ENCODE results near the gene STAMBPL1. TPM values are rescaled to one million over a fixed set of nuclear protein-coding genes. Genes with fewer than 3 reads are reported as not detected.
A peak's percentile ranks its signal among the peaks of the same experiment; 100 is the strongest.

Gene STAMBPL1
- total RNA-seq, 1 donor from 2014 or later: 2.4 TPM

GRCh38 chr10:88936656-88937055 lies 56.6 kb downstream of the STAMBPL1 start:
- ATAC-seq: no peak
- no peak for DNase-seq
- intact Hi-C loops (cut with micrococcal nuclease): loop anchor here (5.0 kb wide), 1 partner anchor 276 kb away; no protein-coding TSS in a partner anchor

GRCh38 chr10:88938039-88938438 lies 58.0 kb downstream of the STAMBPL1 start:
- ATAC-seq (no peak), DNase-seq (no peak)
- intact Hi-C loops (cut with micrococcal nuclease): loop anchor here (5.0 kb wide), 1 partner anchor 274 kb away; no protein-coding TSS in a partner anchor

- DNase-seq (no peak), ATAC-seq (no peak)
- intact Hi-C loops (cut with micrococcal nuclease): loop anchor here (5.0 kb wide), 1 partner anchor 273 kb away; no protein-coding TSS in a partner anchor
These were observed 58.9 kb downstream of the STAMBPL1 start for GRCh38 chr10:88938938-88939337.

- intact Hi-C loops (cut with micrococcal nuclease): no loop called here
- ATAC-seq (no peak), DNase-seq (no peak)
These were observed 61.0 kb downstream of the STAMBPL1 start for GRCh38 chr10:88941026-88941425.

- DNase-seq (no peak), ATAC-seq (no peak)
- intact Hi-C loops (cut with micrococcal nuclease): no loop called here
These were observed 63.7 kb downstream of the STAMBPL1 start for GRCh38 chr10:88943778-88944177.

GRCh38 chr10:88944813-88945212 lies 64.8 kb downstream of the STAMBPL1 start:
- intact Hi-C loops (cut with micrococcal nuclease): no loop called here
- DNase-seq (no peak), ATAC-seq (no peak)

GRCh38 chr10:88946200-88946599 lies 66.2 kb downstream of the STAMBPL1 start:
- ATAC-seq (no peak), DNase-seq (no peak)
- intact Hi-C loops (cut with micrococcal nuclease): no loop called here

- DNase-seq: no peak
- intact Hi-C loops (cut with micrococcal nuclease): no loop called here
- no peak for ATAC-seq
These were observed 67.0 kb downstream of the STAMBPL1 start for GRCh38 chr10:88946965-88947590.

- intact Hi-C loops (cut with micrococcal nuclease): no loop called here
These were observed 69.0 kb downstream of the STAMBPL1 start for GRCh38 chr10:88949051-88949450.

GRCh38 chr10:88949912-88950837 lies 70.1 kb downstream of the STAMBPL1 start:
- DNase-seq (no peak), ATAC-seq (no peak)
- intact Hi-C loops (cut with micrococcal nuclease): no loop called here

More at GRCh38 chr10:88949051-88949450, 69.0 kb downstream of the STAMBPL1 start:
- ATAC-seq: no peak
- DNase-seq: no peak

- DNase-seq (peak; percentile 46), ATAC-seq (peak; percentile 37)
- intact Hi-C loops (cut with micrococcal nuclease): no loop called here
These were observed 72.6 kb downstream of the STAMBPL1 start, which contains the start of gene ACTA2 for GRCh38 chr10:88952647-88953111. ACTA2 (minus strand) TSS chr10:88952773; CDS start chr10:88948930, 3,843 bp downstream.

GRCh38 chr10:88953662-88954061 lies 73.6 kb downstream of the STAMBPL1 start:
- intact Hi-C loops (cut with micrococcal nuclease): no loop called here
- ATAC-seq (no peak), DNase-seq (no peak)

- ATAC-seq (no peak), DNase-seq (no peak)
- intact Hi-C loops (cut with micrococcal nuclease): no loop called here
These were observed 74.5 kb downstream of the STAMBPL1 start for GRCh38 chr10:88954458-88955083.

- intact Hi-C loops (cut with micrococcal nuclease): no loop called here
- ATAC-seq: no peak
- DNase-seq: no peak
These were observed 77.3 kb downstream of the STAMBPL1 start for GRCh38 chr10:88957381-88957780.

GRCh38 chr10:88958721-88959120 lies 78.7 kb downstream of the STAMBPL1 start:
- intact Hi-C loops (cut with micrococcal nuclease): no loop called here
- DNase-seq: no peak
- no peak for ATAC-seq

GRCh38 chr10:88960802-88961201 lies 80.8 kb downstream of the STAMBPL1 start:
- intact Hi-C loops (cut with micrococcal nuclease): no loop called here
- no peak for DNase-seq

GRCh38 chr10:88961266-88961665 lies 81.2 kb downstream of the STAMBPL1 start:
- intact Hi-C loops (cut with micrococcal nuclease): no loop called here
- no peak for DNase-seq
- ATAC-seq: no peak

More at GRCh38 chr10:88960802-88961201, 80.8 kb downstream of the STAMBPL1 start:
- ATAC-seq: no peak

GRCh38 chr10:88962336-88962735 lies 82.3 kb downstream of the STAMBPL1 start:
- DNase-seq: no peak
- intact Hi-C loops (cut with micrococcal nuclease): no loop called here
- no peak for ATAC-seq

- DNase-seq: no peak
- intact Hi-C loops (cut with micrococcal nuclease): no loop called here
- no peak for ATAC-seq
These were observed 83.3 kb downstream of the STAMBPL1 start for GRCh38 chr10:88963318-88963717.

GRCh38 chr10:88964360-88964759 lies 84.3 kb downstream of the STAMBPL1 start:
- intact Hi-C loops (cut with micrococcal nuclease): no loop called here
- no peak for ATAC-seq
- no peak for DNase-seq
